HepG2 (cell line): ENCODE data around the gene PRSS22.

Source experiments
- ATF6 ChIP-seq: sonication (generic); formaldehyde crosslinking; conservative IDR thresholded peaks from 2 replicates; pipeline ENCODE4 v1.4.0; 2020; ENCODE audit warnings: missing genetic modification reagents
- GLI4 ChIP-seq: sonication (generic); formaldehyde crosslinking; IDR thresholded peaks from 2 replicates; pipeline ENCODE4 v1.5.1; 2020; ENCODE audit warnings: missing genetic modification reagents, mild to moderate bottlenecking, moderate library complexity, borderline replicate concordance
- JDP2 ChIP-seq: sonication (generic); formaldehyde crosslinking; IDR thresholded peaks from 2 replicates; pipeline ENCODE4 v1.8.1; 2022; ENCODE audit warnings: missing genetic modification reagents, borderline replicate concordance
- POLR2AphosphoS5 ChIP-seq: IDR thresholded peaks from 2 replicates; pipeline ENCODE4 v1.6.1; 2012; ENCODE audit warnings: low read depth, low read length
- SNAPC2 ChIP-seq: sonication (generic); formaldehyde crosslinking; IDR thresholded peaks from 2 replicates; pipeline ENCODE4 v1.8.1; 2022; ENCODE audit warnings: mild to moderate bottlenecking, missing genetic modification reagents
- TAF1 ChIP-seq: sonication (generic); formaldehyde crosslinking; IDR thresholded peaks from 2 replicates; pipeline ENCODE4 v1.4.0; 2020; ENCODE audit warnings: missing genetic modification reagents
- ZKSCAN1 ChIP-seq: fragments of 150-350 bp; IDR thresholded peaks from 2 replicates; pipeline ENCODE4 v1.6.1; 2014; ENCODE audit warnings: low read length
- ZNF24 ChIP-seq: fragments of 450-650 bp; IDR thresholded peaks from 2 replicates; pipeline ENCODE4 v1.6.1; 2017; ENCODE audit warnings: antibody characterized with exemption, mild to moderate bottlenecking
- ZNF431 ChIP-seq: sonication (generic); formaldehyde crosslinking; IDR thresholded peaks from 2 replicates; pipeline ENCODE4 v1.9.0; 2022; ENCODE audit warnings: missing genetic modification reagents, low read depth, mild to moderate bottlenecking, borderline replicate concordance

GRCh38 chr16:2819939-2820835 is 37.8 kb downstream of the PRSS22 start:
- TF ChIP-seq GLI4 (CRISPR knock-in tag) (no peak), ZKSCAN1 (no peak), POLR2AphosphoS5 (no peak), TAF1 (no peak), SNAPC2 (no peak), ZNF431 (no peak), ZNF24 (no peak), JDP2 (CRISPR knock-in tag) (no peak), ATF6 (CRISPR knock-in tag) (no peak)
